Measurements from ENCODE around the gene SLC6A12. TPM values are rescaled to one million over a fixed set of nuclear protein-coding genes. Genes with fewer than 3 reads are reported as not detected.

SLC6A12 gene
- total RNA-seq, 1 experiment from 2014 or later = not detected

GRCh38 chr12:247271-247670 lies 33.3 kb upstream of the SLC6A12 start:
- no peaks in the 10 kb centered on the region for H3F3A ChIP-seq (ENCODE audit: low read length, unreplicated experiment)
- no peaks in the 10 kb centered on the region for H3K36me3 ChIP-seq (ENCODE audit: low read depth, low read length)
- CTCF ChIA-PET = no interaction called here
- H3K27ac ChIP-seq (ENCODE audit: low read length) = no peak overlapping the region
- H4K20me1 ChIP-seq (ENCODE audit: low read length) = no peaks in the 10 kb centered on the region
- TF ChIP-seq EZH2phosphoT487 (IDR thresholded peaks at IDR 0.05; ENCODE audit: borderline replicate concordance, low read length) = no peak
- TF ChIP-seq EZH2 (IDR thresholded peaks at IDR 0.05; ENCODE audit: low read length, unreplicated experiment) = no peak
- no peaks in the 10 kb centered on the region for H3K79me2 ChIP-seq (ENCODE audit: low read length)
- no peak for ATAC-seq
- H3K4me3 ChIP-seq (ENCODE audit: low read length) = no peak overlapping the region
- H3K4me2 ChIP-seq (ENCODE audit: low read length) = no peak overlapping the region
- no peak overlapping the region for H2AFZ ChIP-seq (ENCODE audit: low read length)
- H3K9me3 ChIP-seq (ENCODE audit: low read length) = no peaks in the 10 kb centered on the region
- peaks cover 3% of the 10 kb centered on the region; the same call in 1 of the 2 replicates for H3K27me3 ChIP-seq (ENCODE audit: low read length)
- intact Hi-C loops (cut with micrococcal nuclease) = no loop called here
- H3K9me2 ChIP-seq (replicated peaks; ENCODE audit: low read length) = no peaks in the 10 kb centered on the region
- POLR2A ChIA-PET (ENCODE audit: unreplicated experiment) = no interaction called here
- no peaks in the 10 kb centered on the region for H3K4me1 ChIP-seq (ENCODE audit: insufficient read depth, low read length)
- no peak for DNase-seq
- no TSS peak for BruUV-seq (replicated peaks)
- H3K9ac ChIP-seq (ENCODE audit: low read length) = no peak overlapping the region

- CTCF ChIA-PET = no interaction called here
- peaks cover 12% of the 10 kb centered on the region; the same call in 1 of the 2 replicates for H3K27me3 ChIP-seq (ENCODE audit: low read length)
Observed at GRCh38 chr12:243381-243780, 29.4 kb upstream of the SLC6A12 start.

DNA sequence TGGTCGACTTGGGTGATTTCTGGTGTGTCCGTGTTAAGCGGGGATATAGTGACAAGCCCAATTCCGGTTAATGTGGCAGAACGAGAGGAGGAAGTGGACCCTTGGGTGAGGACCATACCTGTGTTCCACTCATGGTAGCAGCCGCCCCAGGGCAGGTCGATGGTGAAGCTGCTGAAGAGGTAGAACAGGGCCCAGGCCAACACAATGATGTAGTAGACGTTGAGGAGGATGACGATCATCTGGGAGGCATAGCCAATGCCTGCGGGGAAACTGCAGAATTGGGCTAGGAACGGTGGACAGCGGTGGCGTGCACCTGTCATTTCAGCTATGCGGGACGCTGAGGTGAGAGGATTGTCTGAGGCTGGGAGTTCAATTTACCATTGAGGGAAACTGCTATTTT lies 28.5 kb upstream of the SLC6A12 start:
- CTCF ChIA-PET = no interaction called here
- H2AFZ ChIP-seq (ENCODE audit: low read length) = no peak overlapping the region
- no peaks in the 10 kb centered on the region for H3K4me1 ChIP-seq (ENCODE audit: insufficient read depth, low read length)
- no TSS peak for BruUV-seq (replicated peaks)
- H3K4me2 ChIP-seq (ENCODE audit: low read length) = no peak overlapping the region
- no peaks in the 10 kb centered on the region for H3K9me2 ChIP-seq (replicated peaks; ENCODE audit: low read length)
- no peak overlapping the region for H3K27ac ChIP-seq (ENCODE audit: low read length)
- POLR2A ChIA-PET (ENCODE audit: unreplicated experiment) = no interaction called here
- DNase-seq (no peak), ATAC-seq (no peak)
- no peak overlapping the region for H3K4me3 ChIP-seq (ENCODE audit: low read length)
- H3K36me3 ChIP-seq (ENCODE audit: low read depth, low read length) = no peaks in the 10 kb centered on the region
- H3K9ac ChIP-seq (ENCODE audit: low read length) = no peak overlapping the region
- H3F3A ChIP-seq (ENCODE audit: low read length, unreplicated experiment) = no peaks in the 10 kb centered on the region
- no peak for TF ChIP-seq EZH2phosphoT487 (IDR thresholded peaks at IDR 0.05; ENCODE audit: borderline replicate concordance, low read length)
- TF ChIP-seq, protein P1, sequence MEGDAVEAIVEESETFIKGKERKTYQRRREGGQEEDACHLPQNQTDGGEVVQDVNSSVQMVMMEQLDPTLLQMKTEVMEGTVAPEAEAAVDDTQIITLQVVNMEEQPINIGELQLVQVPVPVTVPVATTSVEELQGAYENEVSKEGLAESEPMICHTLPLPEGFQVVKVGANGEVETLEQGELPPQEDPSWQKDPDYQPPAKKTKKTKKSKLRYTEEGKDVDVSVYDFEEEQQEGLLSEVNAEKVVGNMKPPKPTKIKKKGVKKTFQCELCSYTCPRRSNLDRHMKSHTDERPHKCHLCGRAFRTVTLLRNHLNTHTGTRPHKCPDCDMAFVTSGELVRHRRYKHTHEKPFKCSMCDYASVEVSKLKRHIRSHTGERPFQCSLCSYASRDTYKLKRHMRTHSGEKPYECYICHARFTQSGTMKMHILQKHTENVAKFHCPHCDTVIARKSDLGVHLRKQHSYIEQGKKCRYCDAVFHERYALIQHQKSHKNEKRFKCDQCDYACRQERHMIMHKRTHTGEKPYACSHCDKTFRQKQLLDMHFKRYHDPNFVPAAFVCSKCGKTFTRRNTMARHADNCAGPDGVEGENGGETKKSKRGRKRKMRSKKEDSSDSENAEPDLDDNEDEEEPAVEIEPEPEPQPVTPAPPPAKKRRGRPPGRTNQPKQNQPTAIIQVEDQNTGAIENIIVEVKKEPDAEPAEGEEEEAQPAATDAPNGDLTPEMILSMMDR (conservative IDR thresholded peaks at IDR 0.05; ENCODE audit: low read depth, low read length) = no peak
- no peak for TF ChIP-seq EZH2 (IDR thresholded peaks at IDR 0.05; ENCODE audit: low read length, unreplicated experiment)
- no peaks in the 10 kb centered on the region for H4K20me1 ChIP-seq (ENCODE audit: low read length)
- intact Hi-C loops (cut with micrococcal nuclease) = no loop called here
- no peaks in the 10 kb centered on the region for H3K79me2 ChIP-seq (ENCODE audit: low read length)
- H3K27me3 ChIP-seq (ENCODE audit: low read length) = peaks cover 12% of the 10 kb centered on the region; the same call in 1 of the 2 replicates
- H3K9me3 ChIP-seq (ENCODE audit: low read length) = no peaks in the 10 kb centered on the region

More at GRCh38 chr12:243381-243780, 29.4 kb upstream of the SLC6A12 start:
- Histone ChIP-seq H4K20me1 (ENCODE audit: low read length) (no peaks in the 10 kb centered on the region), H3K36me3 (ENCODE audit: low read depth, low read length) (no peaks in the 10 kb centered on the region), H3K4me1 (ENCODE audit: insufficient read depth, low read length) (no peaks in the 10 kb centered on the region), H3K9me3 (ENCODE audit: low read length) (no peaks in the 10 kb centered on the region), H3K9me2 (replicated peaks; ENCODE audit: low read length) (no peaks in the 10 kb centered on the region), H3F3A (ENCODE audit: low read length, unreplicated experiment) (no peaks in the 10 kb centered on the region), H3K27ac (ENCODE audit: low read length) (no peak overlapping the region), H2AFZ (ENCODE audit: low read length) (no peak overlapping the region), H3K9ac (ENCODE audit: low read length) (no peak overlapping the region), H3K4me3 (ENCODE audit: low read length) (no peak overlapping the region), H3K79me2 (ENCODE audit: low read length) (no peaks in the 10 kb centered on the region), H3K4me2 (ENCODE audit: low read length) (no peak overlapping the region)
- TF ChIP-seq, protein P1 (conservative IDR thresholded peaks at IDR 0.05; ENCODE audit: low read depth, low read length) = no peak
- TF ChIP-seq EZH2phosphoT487 (IDR thresholded peaks at IDR 0.05; ENCODE audit: borderline replicate concordance, low read length) = no peak
- TF ChIP-seq EZH2 (IDR thresholded peaks at IDR 0.05; ENCODE audit: low read length, unreplicated experiment) = no peak
- intact Hi-C loops (cut with micrococcal nuclease) = no loop called here
- no peak for DNase-seq
- POLR2A ChIA-PET (ENCODE audit: unreplicated experiment) = no interaction called here
- no peak for ATAC-seq
- no TSS peak for BruUV-seq (replicated peaks)
